SK-MEL-5 (cell line): ENCODE data around the gene ADCY2. TPM values are rescaled to one million over a fixed set of nuclear protein-coding genes. Genes with fewer than 3 reads are reported as not detected.

Experiments used
- DNase-seq: peaks from one replicate; pipeline ENCODE4 v3.0.0-alpha.2; 2016; ENCODE audit warnings: low read depth, low spot score
- in situ Hi-C: cut with HindIII; loops from 2 replicates; pipeline ENCODE4 v1.10.0; 2016; ENCODE audit warnings: low sequenced_read_pairs, high pct_unique_total_duplicates, low pct_unique_long_range_greater_than_20kb
- total RNA-seq: library from RNA; depleted of rRNA; stranded (reverse); fragments of >200 nt; shearing (Covaris generic); gene quantifications from 2 replicates; pipeline ENCODE4 v1.2.3, GENCODE V29; 2014

ADCY2 gene
- total RNA-seq, 1 experiment from 2014 or later, result 31.4 TPM

GRCh38 chr5:7608772-7609171 is 212.8 kb downstream of the ADCY2 start:
- in situ Hi-C loops, result no loop called here
- no peak for DNase-seq

GRCh38 chr5:7609726-7610125 is 213.8 kb downstream of the ADCY2 start:
- DNase-seq, result no peak
- in situ Hi-C loops, result no loop called here

GRCh38 chr5:7610531-7611177 is 214.7 kb downstream of the ADCY2 start:
- in situ Hi-C loops, result no loop called here

GRCh38 chr5:7611518-7611917 is 215.6 kb downstream of the ADCY2 start:
- no peak for DNase-seq
- in situ Hi-C loops, result no loop called here

More at GRCh38 chr5:7610531-7611177, 214.7 kb downstream of the ADCY2 start:
- no peak for DNase-seq

GRCh38 chr5:7615566-7616061 is 219.7 kb downstream of the ADCY2 start:
- peak; percentile 48 for DNase-seq
- in situ Hi-C loops, result no loop called here

- in situ Hi-C loops, result no loop called here
These were observed 221.0 kb downstream of the ADCY2 start for GRCh38 chr5:7616897-7617296.

GRCh38 chr5:7622498-7622897 is 226.6 kb downstream of the ADCY2 start:
- no peak for DNase-seq
- in situ Hi-C loops, result no loop called here

More at GRCh38 chr5:7616897-7617296, 221.0 kb downstream of the ADCY2 start:
- no peak for DNase-seq

GRCh38 chr5:7625740-7626139 is 229.8 kb downstream of the ADCY2 start:
- DNase-seq, result no peak

GRCh38 chr5:7628248-7628647 is 232.3 kb downstream of the ADCY2 start:
- no peak for DNase-seq
- in situ Hi-C loops, result no loop called here

More at GRCh38 chr5:7625740-7626139, 229.8 kb downstream of the ADCY2 start:
- in situ Hi-C loops, result no loop called here

- DNase-seq, result no peak
- in situ Hi-C loops, result no loop called here
These were observed 232.9 kb downstream of the ADCY2 start for GRCh38 chr5:7628820-7629219.

GRCh38 chr5:7629561-7629960 is 233.6 kb downstream of the ADCY2 start:
- no peak for DNase-seq
- in situ Hi-C loops, result no loop called here

GRCh38 chr5:7634837-7635236 is 238.9 kb downstream of the ADCY2 start:
- in situ Hi-C loops, result no loop called here
- DNase-seq, result no peak

GRCh38 chr5:7638456-7638855 is 242.5 kb downstream of the ADCY2 start:
- DNase-seq, result peak; percentile 65
- in situ Hi-C loops, result no loop called here

- in situ Hi-C loops, result no loop called here
- DNase-seq, result no peak
These were observed 246.1 kb downstream of the ADCY2 start for GRCh38 chr5:7642029-7642428.

- peak; percentile 98 for DNase-seq
- in situ Hi-C loops, result no loop called here
These were observed 248.8 kb downstream of the ADCY2 start for GRCh38 chr5:7644723-7645122.

GRCh38 chr5:7650755-7651154 is 254.8 kb downstream of the ADCY2 start:
- in situ Hi-C loops, result no loop called here
- no peak for DNase-seq

GRCh38 chr5:7653046-7653445 is 257.1 kb downstream of the ADCY2 start:
- in situ Hi-C loops, result no loop called here
- DNase-seq, result no peak

- in situ Hi-C loops, result no loop called here
- DNase-seq, result no peak
These were observed 261.2 kb downstream of the ADCY2 start for GRCh38 chr5:7657153-7657552.

- no peak for DNase-seq
- in situ Hi-C loops, result no loop called here
These were observed 263.5 kb downstream of the ADCY2 start for GRCh38 chr5:7659420-7659819.
